Iris pigment epithelial cell (primary cell): ENCODE data around the gene RIF1.
A peak's percentile ranks its signal among the peaks of the same experiment; 100 is the strongest.

Experiments used
- DNase-seq: peaks from one replicate; pipeline ENCODE4 v3.0.0-alpha.2; 2011; ENCODE audit warnings: low read depth

Gene RIF1

DNA sequence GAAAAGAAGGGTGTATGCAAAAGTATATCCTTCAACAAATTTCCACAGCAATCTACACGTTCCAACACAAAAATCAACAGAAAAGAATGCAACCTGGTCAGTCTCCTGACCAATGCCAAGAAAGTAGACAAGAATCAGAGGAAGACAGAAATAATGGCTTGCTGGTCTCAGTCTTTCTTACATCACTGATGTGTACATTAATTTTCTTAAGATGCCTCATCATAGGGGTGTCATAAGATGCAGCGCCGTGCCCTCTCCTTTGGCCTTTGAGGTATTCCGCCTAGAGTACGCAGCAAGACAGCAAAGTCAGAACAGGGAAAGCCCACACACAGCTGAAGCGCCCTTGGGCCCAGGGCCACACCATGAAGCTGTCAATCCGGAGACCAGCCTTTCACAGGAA lies 112.9 kb downstream of the RIF1 start:
- DNase-seq = no peak

GRCh38 chr2:151523850-151524249 lies 114.1 kb downstream of the RIF1 start:
- peak; percentile 20 for DNase-seq

DNA sequence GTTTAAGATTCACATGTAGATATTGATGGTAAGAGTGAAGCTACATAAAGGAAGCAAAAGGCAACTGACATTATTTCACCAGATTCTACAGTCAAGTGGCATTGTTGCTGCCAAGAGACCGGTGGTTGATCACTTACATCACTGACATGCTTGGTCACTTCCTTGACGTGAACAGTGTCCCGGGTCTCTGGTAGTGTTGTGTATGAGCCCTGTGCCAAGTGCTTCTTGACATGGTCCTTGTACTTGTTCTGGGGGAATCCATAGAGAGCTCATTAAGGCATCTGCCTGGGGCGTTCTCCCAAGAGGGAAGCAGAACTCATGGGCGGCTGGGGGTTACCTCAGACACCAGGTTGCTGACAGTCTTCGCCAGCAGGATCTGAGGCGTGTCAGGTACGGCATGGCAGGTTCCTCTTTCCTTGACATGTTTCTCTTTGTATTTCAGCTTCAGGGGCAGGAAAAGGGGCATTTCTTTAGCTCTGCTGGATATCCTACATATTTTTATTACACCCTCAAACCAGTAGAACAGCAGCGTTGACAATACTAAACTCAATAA lies 116.2 kb downstream of the RIF1 start:
- no peak for DNase-seq

DNA sequence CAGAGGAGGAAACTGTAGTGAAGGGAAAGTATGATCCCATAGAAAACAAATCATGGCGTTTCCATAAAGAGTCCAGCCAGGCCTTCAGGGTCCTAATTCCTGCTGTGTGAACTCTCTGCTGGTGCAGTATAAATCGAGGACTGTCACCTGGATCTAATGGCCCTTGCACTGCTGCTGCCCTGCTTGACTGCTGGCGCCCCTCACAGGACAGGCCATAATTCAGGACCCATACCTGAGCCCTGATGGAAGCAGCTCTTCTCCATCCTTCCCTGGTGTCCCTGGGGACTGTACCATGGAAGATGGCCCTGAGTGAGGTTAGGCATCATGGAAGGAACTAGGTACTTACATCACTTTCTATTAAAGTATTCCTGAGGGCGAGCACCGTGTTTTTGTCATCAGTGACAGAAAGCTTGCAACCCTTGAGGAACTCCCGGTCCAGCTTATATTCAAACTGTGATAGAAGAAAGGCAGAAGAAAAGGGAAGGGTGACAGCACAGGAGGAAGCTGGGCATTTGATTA lies 116.9 kb downstream of the RIF1 start:
- no peak for DNase-seq
